DND-41 (cell line): ENCODE measurements around the gene MORN1.

Experiments
- ATAC-seq: fragments of 200-7000 bp; cut with Tn5 transposase; 3 replicates; pipeline ENCODE4 v1.9.1; 2021; ENCODE audit warnings: low read depth; ENCODE audit not compliant: insufficient read depth
- DNase-seq: peaks from one replicate; pipeline ENCODE4 v3.0.0-alpha.2; 2020
- H2AFZ ChIP-seq: 2 replicates; pipeline ENCODE4 v1.6.0; 2012; ENCODE audit warnings: low read depth, low read length
- H3K27ac ChIP-seq: 2 replicates; pipeline ENCODE4 v1.5.1; 2012; ENCODE audit warnings: low read length, inconsistent platforms
- H3K27me3 ChIP-seq: fragments of 200-600 bp; sonication (generic); 2 replicates; pipeline ENCODE4 v1.6.0; 2012; ENCODE audit warnings: low read length, mild to moderate bottlenecking, inconsistent platforms; ENCODE audit not compliant: insufficient read depth, poor library complexity
- H3K36me3 ChIP-seq: 2 replicates; pipeline ENCODE4 v1.5.1; 2012; ENCODE audit warnings: low read length, inconsistent platforms; ENCODE audit not compliant: insufficient read depth
- H3K4me1 ChIP-seq: 2 replicates; pipeline ENCODE4 v1.5.1; 2012; ENCODE audit warnings: mild to moderate bottlenecking, low read length; ENCODE audit not compliant: insufficient read depth
- H3K4me2 ChIP-seq: 2 replicates; pipeline ENCODE4 v1.6.0; 2012; ENCODE audit warnings: mild to moderate bottlenecking, moderate library complexity, low read length, inconsistent platforms; ENCODE audit not compliant: insufficient read depth
- H3K4me3 ChIP-seq, 2 experiments: fragments of 200-600 bp in 1 of 2; shearing (Covaris generic) in 1 of 2; 2 replicates each; pipeline ENCODE4 v1.5.1; 2012 to 2016; ENCODE audit warnings: inconsistent platforms in 2 of 2, low read length in 2 of 2, mild to moderate bottlenecking in 2 of 2, low read depth in 1 of 2, moderate library complexity in 1 of 2
- H3K79me2 ChIP-seq: 2 replicates; pipeline ENCODE4 v1.6.0; 2012; ENCODE audit warnings: low read length, inconsistent platforms; ENCODE audit not compliant: insufficient read depth
- H3K9ac ChIP-seq: 2 replicates; pipeline ENCODE4 v1.6.0; 2012; ENCODE audit warnings: low read depth, mild to moderate bottlenecking, inconsistent platforms, low read length, moderate library complexity
- H3K9me3 ChIP-seq: 2 replicates; pipeline ENCODE4 v1.5.1; 2012; ENCODE audit warnings: low read length, moderate library complexity, mild to moderate bottlenecking, inconsistent platforms; ENCODE audit not compliant: insufficient read depth, severe bottlenecking
- H4K20me1 ChIP-seq: 2 replicates; pipeline ENCODE4 v1.6.0; 2012; ENCODE audit warnings: low read length; ENCODE audit not compliant: insufficient read depth
- CTCF ChIP-seq: IDR thresholded peaks from 2 replicates; pipeline ENCODE4 v1.5.1; 2012; ENCODE audit warnings: borderline replicate concordance, low read length, moderate library complexity, mild to moderate bottlenecking; ENCODE audit not compliant: poor library complexity, severe bottlenecking; ENCODE audit errors: extremely low read depth
- EZH2 ChIP-seq: IDR thresholded peaks from 3 replicates; pipeline ENCODE4 v1.6.1; 2012; ENCODE audit warnings: borderline replicate concordance, low read depth, mild to moderate bottlenecking, moderate library complexity, low read length, inconsistent platforms; ENCODE audit not compliant: severe bottlenecking

MORN1 gene

GRCh38 chr1:2276803-2277580 is 114.4 kb downstream of the MORN1 start:
- Histone ChIP-seq H3K36me3 (peaks cover 7% of the 10 kb centered on the region), H3K27ac (peak overlapping the region; percentile 64), H3K4me3 (no peak overlapping the region), H3K9ac (no peak overlapping the region), H4K20me1 (peaks cover 66% of the 10 kb centered on the region), H3K79me2 (peaks cover 63% of the 10 kb centered on the region), H3K9me3 (no peaks in the 10 kb centered on the region), H3K27me3 (no peaks in the 10 kb centered on the region), H3K4me1 (peaks cover 32% of the 10 kb centered on the region), H3K4me2 (no peak overlapping the region), H2AFZ (no peak overlapping the region)
- ATAC-seq = no peak
- TF ChIP-seq CTCF (no peak), EZH2 (no peak)
- no peak for DNase-seq

GRCh38 chr1:2275796-2276536 is 115.4 kb downstream of the MORN1 start:
- no peak for TF ChIP-seq EZH2
- TF ChIP-seq CTCF = no peak
- no peaks in the 10 kb centered on the region for H3K9me3 ChIP-seq
- H3K9ac ChIP-seq = no peak overlapping the region
- peaks cover 7% of the 10 kb centered on the region for H3K36me3 ChIP-seq
- H2AFZ ChIP-seq = no peak overlapping the region
- H4K20me1 ChIP-seq = peaks cover 76% of the 10 kb centered on the region
- ATAC-seq (peak; percentile 78), DNase-seq (peak; percentile 66)
- H3K27ac ChIP-seq = peak overlapping the region; percentile 64
- peaks cover 73% of the 10 kb centered on the region for H3K79me2 ChIP-seq
- H3K4me1 ChIP-seq = peaks cover 32% of the 10 kb centered on the region
- H3K4me2 ChIP-seq = no peak overlapping the region
- H3K27me3 ChIP-seq = no peaks in the 10 kb centered on the region
- H3K4me3 ChIP-seq = no peak overlapping the region

GRCh38 chr1:2274929-2275475 is 116.4 kb downstream of the MORN1 start:
- no peak overlapping the region for H3K4me3 ChIP-seq
- H4K20me1 ChIP-seq = peaks cover 86% of the 10 kb centered on the region
- H3K27ac ChIP-seq = peak overlapping the region; percentile 6; the same call in 1 of the 2 replicates
- ATAC-seq (no peak), DNase-seq (no peak)
- no peak overlapping the region for H3K4me2 ChIP-seq
- H3K9ac ChIP-seq = no peak overlapping the region
- peaks cover 81% of the 10 kb centered on the region for H3K79me2 ChIP-seq
- H3K9me3 ChIP-seq = no peaks in the 10 kb centered on the region
- peaks cover 7% of the 10 kb centered on the region for H3K36me3 ChIP-seq
- peaks cover 32% of the 10 kb centered on the region for H3K4me1 ChIP-seq
- TF ChIP-seq CTCF = no peak
- no peak overlapping the region for H2AFZ ChIP-seq
- no peaks in the 10 kb centered on the region for H3K27me3 ChIP-seq
